SHP77 treated with DMSO at 0.1 percent for 48 hours (cell line): ENCODE data around the gene A2ML1.
"Not testable (repeated sequence)": the region's sequence is repeated elsewhere in the genome, so short reads cannot be mapped to it uniquely, and the experiment has no call there.

Experiments
- DNase-seq: peaks from one replicate; lab custom pipeline; 2025; lab: John Stamatoyannopoulos, UW

A2ML1 gene

GRCh38 chr12:8855891-8856290 is 33.5 kb downstream of the A2ML1 start:
- no peak for DNase-seq

- DNase-seq, result not testable (repeated sequence)
Measured at GRCh38 chr12:8859448-8859847, 37.0 kb downstream of the A2ML1 start.

GRCh38 chr12:8860165-8860961 is 37.9 kb downstream of the A2ML1 start:
- no peak for DNase-seq

- DNase-seq, result no peak
Measured at GRCh38 chr12:8866429-8866828, 44.0 kb downstream of the A2ML1 start.

- DNase-seq, result no peak
Measured at GRCh38 chr12:8867009-8867408, 44.6 kb downstream of the A2ML1 start.

- DNase-seq, result no peak
Measured at GRCh38 chr12:8867786-8868185, 45.4 kb downstream of the A2ML1 start.

- DNase-seq, result no peak
Measured at GRCh38 chr12:8870586-8870985, 48.2 kb downstream of the A2ML1 start.

GRCh38 chr12:8871068-8871467 is 48.6 kb downstream of the A2ML1 start:
- DNase-seq, result no peak

GRCh38 chr12:8876887-8877286 is 54.5 kb downstream of the A2ML1 start:
- no peak for DNase-seq

- no peak for DNase-seq
Measured at GRCh38 chr12:8886502-8887284, 64.3 kb downstream of the A2ML1 start.

- no peak for DNase-seq
Measured at GRCh38 chr12:8887285-8887715, 64.9 kb downstream of the A2ML1 start.

- no peak for DNase-seq
Measured at GRCh38 chr12:8890313-8891085, 68.1 kb downstream of the A2ML1 start.

GRCh38 chr12:8891976-8892375 is 69.6 kb downstream of the A2ML1 start:
- no peak for DNase-seq

- DNase-seq, result no peak
Measured at GRCh38 chr12:8894378-8894777, 72.0 kb downstream of the A2ML1 start.

GRCh38 chr12:8894986-8895385 is 72.6 kb downstream of the A2ML1 start:
- no peak for DNase-seq

GRCh38 chr12:8897081-8897480 is 74.7 kb downstream of the A2ML1 start:
- no peak for DNase-seq

GRCh38 chr12:8899830-8900229 is 77.4 kb downstream of the A2ML1 start:
- no peak for DNase-seq

- not testable (repeated sequence) for DNase-seq
Measured at GRCh38 chr12:8902703-8903102, 80.3 kb downstream of the A2ML1 start.

- DNase-seq, result no peak
Measured at GRCh38 chr12:8903646-8904045, 81.2 kb downstream of the A2ML1 start.

- no peak for DNase-seq
Measured at GRCh38 chr12:8904665-8905064, 82.2 kb downstream of the A2ML1 start.

- DNase-seq, result no peak
Measured at GRCh38 chr12:8905546-8905945, 83.1 kb downstream of the A2ML1 start.
